Nucleus accumbens (tissue), 56 donors: ENCODE results near the gene NRL.

Source experiments
- DNase-seq, 56 donors: peaks; one replicate each; lab custom pipeline; 2025; lab: John Stamatoyannopoulos, UW

The NRL gene

GRCh38 chr14:24071144-24071697, 43.5 kb downstream of the NRL start, which contains the start of gene CPNE6:
TSS of gene CPNE6 (plus strand) at chr14:24071562. CDS start at chr14:24072937, 1,375 bp downstream.
- peak in 30 of 56 donors; percentile 12 to 72 (median 44) for DNase-seq

- no peak for DNase-seq
Observed at GRCh38 chr14:24070285-24071143, 44.2 kb downstream of the NRL start.

GRCh38 chr14:24069411-24069735, 45.4 kb downstream of the NRL start:
- no peak for DNase-seq

- DNase-seq: no peak
Observed at GRCh38 chr14:24068711-24069410, 45.9 kb downstream of the NRL start.

GRCh38 chr14:24067133-24068082, 47.3 kb downstream of the NRL start:
- DNase-seq: peak in 19 of 56 donors; percentile 20 to 59 (median 34)

GRCh38 chr14:24066496-24067132, 48.1 kb downstream of the NRL start:
- no peak for DNase-seq

- DNase-seq: no peak
Observed at GRCh38 chr14:24065408-24065807, 49.3 kb downstream of the NRL start.

GRCh38 chr14:24064856-24065255, 49.9 kb downstream of the NRL start:
- no peak for DNase-seq

- DNase-seq: no peak
Observed at GRCh38 chr14:24064091-24064795, 50.5 kb downstream of the NRL start.

- DNase-seq: no peak
Observed at GRCh38 chr14:24063263-24063836, 51.4 kb downstream of the NRL start.

- no peak for DNase-seq
Observed at GRCh38 chr14:24062216-24062980, 52.4 kb downstream of the NRL start.

GRCh38 chr14:24060984-24061913, 53.5 kb downstream of the NRL start:
- no peak for DNase-seq

GRCh38 chr14:24060443-24060842, 54.3 kb downstream of the NRL start:
- DNase-seq: no peak

GRCh38 chr14:24059841-24060388, 54.8 kb downstream of the NRL start:
- no peak for DNase-seq

- no peak for DNase-seq
Observed at GRCh38 chr14:24058951-24059475, 55.7 kb downstream of the NRL start.

GRCh38 chr14:24058260-24058950, 56.3 kb downstream of the NRL start:
- peak in 39 of 56 donors; percentile 13 to 90 (median 38) for DNase-seq
